Erythroblast (primary cell): Measurements from ENCODE around the gene DENND5B.

ENCODE experiments used
- GATA1 ChIP-seq: IDR thresholded peaks from 2 replicates; pipeline ENCODE4 v1.6.1; 2011; ENCODE audit warnings: low read depth, mild to moderate bottlenecking, control low read depth, low read length, moderate library complexity
- POLR2A ChIP-seq: IDR thresholded peaks from 2 replicates; pipeline ENCODE4 v1.6.1; 2011; ENCODE audit warnings: mild to moderate bottlenecking, low read length

DNA sequence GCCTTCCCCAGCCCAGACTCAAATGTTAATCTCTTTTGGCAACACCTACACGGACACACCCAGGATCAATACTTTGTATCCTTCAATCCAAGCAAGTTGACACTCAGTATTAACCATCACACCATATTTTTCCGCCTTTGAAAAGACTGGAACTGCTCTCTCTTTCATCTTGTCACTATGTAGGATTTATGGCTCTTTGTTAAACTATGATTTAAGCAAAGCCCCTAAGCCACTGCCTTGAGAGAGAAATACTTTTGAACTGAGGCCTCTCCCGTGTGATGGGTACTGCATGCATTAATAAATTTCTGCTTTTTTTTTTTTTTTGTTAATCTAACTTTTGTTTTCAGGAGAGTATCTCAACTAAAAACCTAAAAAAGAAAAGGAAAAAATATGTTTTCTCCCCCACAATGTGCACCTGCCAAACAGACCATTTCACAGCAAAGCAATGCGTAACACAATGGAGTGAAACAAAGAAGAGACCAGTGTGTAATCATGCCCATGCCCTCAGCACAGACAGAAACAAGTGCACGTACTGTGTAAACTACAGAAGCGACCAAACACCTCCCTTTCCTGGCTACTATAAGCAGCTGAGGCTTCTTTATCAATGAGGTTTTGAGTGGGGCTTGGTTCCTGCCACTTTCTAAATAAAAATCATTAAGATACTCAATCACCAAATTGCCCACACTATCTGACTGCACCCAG is 40.2 kb upstream of the DENND5B start:
- TF ChIP-seq POLR2A (no peak), GATA1 (no peak)
